Fibroblast of pulmonary artery (primary cell): Measurements from ENCODE around the gene SORL1.

Source experiments
- DNase-seq: peaks from one replicate; pipeline ENCODE4 v3.0.0-alpha.2; 2010; ENCODE audit warnings: low read depth
- H3K4me3 ChIP-seq: replicated peaks from 2 replicates; pipeline ENCODE4 v1.5.1; 2011; ENCODE audit warnings: low read depth, mild to moderate bottlenecking, control low read depth, low read length, moderate library complexity
- TF ChIP-seq, protein P1 (sequence below): IDR thresholded peaks from 2 replicates; pipeline ENCODE4 v1.5.1; 2011; ENCODE audit warnings: mild to moderate bottlenecking, control low read depth, low read length, inconsistent platforms; ENCODE audit errors: missing control alignments

The SORL1 gene

GRCh38 chr11:121535129-121535796, 83.1 kb downstream of the SORL1 start:
- TF ChIP-seq, protein P1, sequence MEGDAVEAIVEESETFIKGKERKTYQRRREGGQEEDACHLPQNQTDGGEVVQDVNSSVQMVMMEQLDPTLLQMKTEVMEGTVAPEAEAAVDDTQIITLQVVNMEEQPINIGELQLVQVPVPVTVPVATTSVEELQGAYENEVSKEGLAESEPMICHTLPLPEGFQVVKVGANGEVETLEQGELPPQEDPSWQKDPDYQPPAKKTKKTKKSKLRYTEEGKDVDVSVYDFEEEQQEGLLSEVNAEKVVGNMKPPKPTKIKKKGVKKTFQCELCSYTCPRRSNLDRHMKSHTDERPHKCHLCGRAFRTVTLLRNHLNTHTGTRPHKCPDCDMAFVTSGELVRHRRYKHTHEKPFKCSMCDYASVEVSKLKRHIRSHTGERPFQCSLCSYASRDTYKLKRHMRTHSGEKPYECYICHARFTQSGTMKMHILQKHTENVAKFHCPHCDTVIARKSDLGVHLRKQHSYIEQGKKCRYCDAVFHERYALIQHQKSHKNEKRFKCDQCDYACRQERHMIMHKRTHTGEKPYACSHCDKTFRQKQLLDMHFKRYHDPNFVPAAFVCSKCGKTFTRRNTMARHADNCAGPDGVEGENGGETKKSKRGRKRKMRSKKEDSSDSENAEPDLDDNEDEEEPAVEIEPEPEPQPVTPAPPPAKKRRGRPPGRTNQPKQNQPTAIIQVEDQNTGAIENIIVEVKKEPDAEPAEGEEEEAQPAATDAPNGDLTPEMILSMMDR = no peak
- no peak overlapping the region for H3K4me3 ChIP-seq
- DNase-seq = no peak

GRCh38 chr11:121536126-121536525, 84.0 kb downstream of the SORL1 start:
- TF ChIP-seq, protein P1 = no peak
- H3K4me3 ChIP-seq = no peak overlapping the region
- no peak for DNase-seq

DNA sequence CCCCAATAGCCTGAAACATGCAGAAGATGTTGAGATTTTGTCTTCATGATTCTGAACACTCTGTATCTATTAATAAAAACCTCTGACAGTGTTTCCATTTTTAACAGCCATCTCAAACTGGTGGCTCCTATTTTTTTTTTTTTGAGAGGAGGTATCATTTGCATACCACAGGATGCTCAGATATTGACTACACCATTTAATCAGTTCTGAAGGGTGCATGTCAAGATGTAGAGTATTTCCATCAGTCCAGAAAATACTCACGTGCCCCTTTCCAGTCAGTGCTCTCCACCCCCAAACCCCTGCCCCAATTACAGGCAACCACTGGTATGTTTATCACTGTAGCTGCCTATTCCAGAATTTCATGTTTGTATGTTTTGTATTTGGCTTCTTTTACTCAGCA, 85.9 kb downstream of the SORL1 start:
- TF ChIP-seq, protein P1 = no peak
- H3K4me3 ChIP-seq = no peak overlapping the region
- DNase-seq = no peak

- no peak for DNase-seq
- H3K4me3 ChIP-seq = no peak overlapping the region
- TF ChIP-seq, protein P1 = no peak
Observed at GRCh38 chr11:121539000-121539399, 86.9 kb downstream of the SORL1 start.

DNA sequence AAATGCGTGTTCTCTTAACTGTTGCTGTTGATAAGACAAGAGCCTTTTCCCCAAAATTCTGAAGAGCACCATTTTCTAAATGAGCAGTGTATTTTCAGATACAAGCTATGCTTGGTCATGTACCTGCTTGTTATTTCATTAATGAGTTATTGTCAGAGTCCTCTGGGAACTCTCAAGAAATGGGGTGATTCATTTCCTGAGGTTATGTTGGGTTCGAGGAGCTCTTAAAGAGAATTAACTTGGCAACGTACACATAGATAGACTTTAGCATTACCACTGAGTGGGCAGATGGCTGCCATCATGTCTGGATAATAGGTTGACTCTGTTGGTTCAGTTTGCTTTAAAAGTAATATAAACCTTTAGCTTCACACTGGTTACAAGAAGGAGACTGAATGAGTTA, 88.5 kb downstream of the SORL1 start:
- DNase-seq = no peak
- TF ChIP-seq, protein P1 = no peak

DNA sequence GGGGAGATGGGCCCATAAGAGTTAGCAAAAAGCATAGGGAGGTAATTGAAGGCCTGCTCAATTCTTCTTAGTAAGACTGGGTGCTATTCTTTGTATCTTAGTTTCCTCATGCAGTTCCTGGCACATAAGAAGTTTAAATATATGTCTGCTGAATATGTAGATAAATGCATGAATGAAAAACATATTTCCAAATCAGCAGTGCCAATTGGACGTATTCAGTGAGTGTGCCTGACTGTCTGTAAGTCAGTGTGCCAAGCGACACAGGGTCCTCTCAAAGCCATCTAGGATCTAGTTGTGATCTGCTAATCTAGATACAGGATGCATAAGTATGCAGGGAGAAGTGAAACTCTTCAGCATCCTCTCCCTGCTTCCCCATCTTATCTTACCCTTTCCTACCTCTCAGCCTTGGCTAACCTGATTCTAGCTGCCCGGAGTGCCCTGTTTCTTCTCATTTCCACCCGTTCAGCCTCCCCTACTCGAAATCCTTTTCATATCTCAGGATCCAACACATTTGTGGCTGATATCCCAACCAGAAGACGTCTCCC, 91.8 kb downstream of the SORL1 start:
- DNase-seq = no peak
- TF ChIP-seq, protein P1 = no peak
- no peak overlapping the region for H3K4me3 ChIP-seq

More for the DNA sequence above, 88.5 kb downstream of the SORL1 start:
- no peak overlapping the region for H3K4me3 ChIP-seq

- DNase-seq = no peak
- TF ChIP-seq, protein P1 = no peak
- no peak overlapping the region for H3K4me3 ChIP-seq
Observed at GRCh38 chr11:121544956-121545355, 92.8 kb downstream of the SORL1 start.
